Measurements from ENCODE around the gene ZSCAN10.

Gene ZSCAN10

GRCh38 chr16:3101018-3101840, 2.1 kb upstream of the ZSCAN10 start:
- Histone ChIP-seq H3K36me3 (ENCODE audit: control insufficient read depth, insufficient read depth, low read length) (peaks cover 9% of the 10 kb centered on the region), H3K27me3 (ENCODE audit: control insufficient read depth, insufficient read depth, low read length) (no peaks in the 10 kb centered on the region), H3K9me3 (ENCODE audit: control insufficient read depth, insufficient read depth, low read length) (no peaks in the 10 kb centered on the region), H3K4me1 (ENCODE audit: control insufficient read depth, insufficient read depth, low read length) (peaks cover 32% of the 10 kb centered on the region), H3K9ac (ENCODE audit: low read depth, low read length) (no peak overlapping the region), H3K27ac (ENCODE audit: low read depth, low read length) (peak overlapping the region; percentile 36), H3K4me3 (ENCODE audit: low read depth, low read length) (no peak overlapping the region)

GRCh38 chr16:3099732-3100499, 822 bp upstream of the ZSCAN10 start:
- no peaks in the 10 kb centered on the region for H3K9me3 ChIP-seq (ENCODE audit: control insufficient read depth, insufficient read depth, low read length)
- peak overlapping the region; percentile 96 for H3K27ac ChIP-seq (ENCODE audit: low read depth, low read length)
- H3K4me1 ChIP-seq (ENCODE audit: control insufficient read depth, insufficient read depth, low read length): peaks cover 29% of the 10 kb centered on the region
- H3K27me3 ChIP-seq (ENCODE audit: control insufficient read depth, insufficient read depth, low read length): no peaks in the 10 kb centered on the region
- H3K4me3 ChIP-seq (ENCODE audit: low read depth, low read length): peak overlapping the region; percentile 76
- H3K36me3 ChIP-seq (ENCODE audit: control insufficient read depth, insufficient read depth, low read length): peaks cover 14% of the 10 kb centered on the region
- H3K9ac ChIP-seq (ENCODE audit: low read depth, low read length): peak overlapping the region; percentile 88

GRCh38 chr16:3099395-3099731, 269 bp upstream of the ZSCAN10 start:
- Histone ChIP-seq H3K27ac (ENCODE audit: low read depth, low read length) (peak overlapping the region; percentile 96), H3K36me3 (ENCODE audit: control insufficient read depth, insufficient read depth, low read length) (peaks cover 17% of the 10 kb centered on the region), H3K27me3 (ENCODE audit: control insufficient read depth, insufficient read depth, low read length) (no peaks in the 10 kb centered on the region), H3K4me1 (ENCODE audit: control insufficient read depth, insufficient read depth, low read length) (peaks cover 29% of the 10 kb centered on the region), H3K9me3 (ENCODE audit: control insufficient read depth, insufficient read depth, low read length) (no peaks in the 10 kb centered on the region), H3K9ac (ENCODE audit: low read depth, low read length) (peak overlapping the region; percentile 88), H3K4me3 (ENCODE audit: low read depth, low read length) (peak overlapping the region; percentile 76)

GRCh38 chr16:3097266-3097665, 1.8 kb downstream of the ZSCAN10 start:
- H3K9ac ChIP-seq (ENCODE audit: low read depth, low read length): peak overlapping the region; percentile 88
- peaks cover 33% of the 10 kb centered on the region for H3K36me3 ChIP-seq (ENCODE audit: control insufficient read depth, insufficient read depth, low read length)
- peak overlapping the region; percentile 76 for H3K4me3 ChIP-seq (ENCODE audit: low read depth, low read length)
- H3K27ac ChIP-seq (ENCODE audit: low read depth, low read length): peak overlapping the region; percentile 96
- no peaks in the 10 kb centered on the region for H3K27me3 ChIP-seq (ENCODE audit: control insufficient read depth, insufficient read depth, low read length)
- no peaks in the 10 kb centered on the region for H3K9me3 ChIP-seq (ENCODE audit: control insufficient read depth, insufficient read depth, low read length)
- peaks cover 29% of the 10 kb centered on the region for H3K4me1 ChIP-seq (ENCODE audit: control insufficient read depth, insufficient read depth, low read length)

GRCh38 chr16:3096362-3096761, 2.7 kb downstream of the ZSCAN10 start:
- Histone ChIP-seq H3K27ac (ENCODE audit: low read depth, low read length) (peak overlapping the region; percentile 41), H3K9me3 (ENCODE audit: control insufficient read depth, insufficient read depth, low read length) (no peaks in the 10 kb centered on the region), H3K27me3 (ENCODE audit: control insufficient read depth, insufficient read depth, low read length) (no peaks in the 10 kb centered on the region), H3K4me3 (ENCODE audit: low read depth, low read length) (no peak overlapping the region), H3K36me3 (ENCODE audit: control insufficient read depth, insufficient read depth, low read length) (peaks cover 42% of the 10 kb centered on the region), H3K9ac (ENCODE audit: low read depth, low read length) (no peak overlapping the region), H3K4me1 (ENCODE audit: control insufficient read depth, insufficient read depth, low read length) (peaks cover 29% of the 10 kb centered on the region)

GRCh38 chr16:3095869-3096268, 3.2 kb downstream of the ZSCAN10 start:
- no peaks in the 10 kb centered on the region for H3K27me3 ChIP-seq (ENCODE audit: control insufficient read depth, insufficient read depth, low read length)
- H3K36me3 ChIP-seq (ENCODE audit: control insufficient read depth, insufficient read depth, low read length): peaks cover 47% of the 10 kb centered on the region
- H3K4me3 ChIP-seq (ENCODE audit: low read depth, low read length): no peak overlapping the region
- no peaks in the 10 kb centered on the region for H3K9me3 ChIP-seq (ENCODE audit: control insufficient read depth, insufficient read depth, low read length)
- H3K27ac ChIP-seq (ENCODE audit: low read depth, low read length): peak overlapping the region; percentile 41
- peaks cover 26% of the 10 kb centered on the region for H3K4me1 ChIP-seq (ENCODE audit: control insufficient read depth, insufficient read depth, low read length)
- no peak overlapping the region for H3K9ac ChIP-seq (ENCODE audit: low read depth, low read length)

GRCh38 chr16:3094289-3095027, 4.6 kb downstream of the ZSCAN10 start:
- Histone ChIP-seq H3K4me3 (ENCODE audit: low read depth, low read length) (no peak overlapping the region), H3K27me3 (ENCODE audit: control insufficient read depth, insufficient read depth, low read length) (no peaks in the 10 kb centered on the region), H3K4me1 (ENCODE audit: control insufficient read depth, insufficient read depth, low read length) (peaks cover 18% of the 10 kb centered on the region), H3K9ac (ENCODE audit: low read depth, low read length) (no peak overlapping the region), H3K36me3 (ENCODE audit: control insufficient read depth, insufficient read depth, low read length) (peaks cover 60% of the 10 kb centered on the region), H3K9me3 (ENCODE audit: control insufficient read depth, insufficient read depth, low read length) (no peaks in the 10 kb centered on the region), H3K27ac (ENCODE audit: low read depth, low read length) (no peak overlapping the region)

GRCh38 chr16:3092501-3092941, 6.6 kb downstream of the ZSCAN10 start:
- no peak overlapping the region for H3K4me3 ChIP-seq (ENCODE audit: low read depth, low read length)
- H3K27ac ChIP-seq (ENCODE audit: low read depth, low read length): no peak overlapping the region
- H3K9ac ChIP-seq (ENCODE audit: low read depth, low read length): no peak overlapping the region
- no peaks in the 10 kb centered on the region for H3K9me3 ChIP-seq (ENCODE audit: control insufficient read depth, insufficient read depth, low read length)
- H3K36me3 ChIP-seq (ENCODE audit: control insufficient read depth, insufficient read depth, low read length): peaks cover 79% of the 10 kb centered on the region
- no peaks in the 10 kb centered on the region for H3K27me3 ChIP-seq (ENCODE audit: control insufficient read depth, insufficient read depth, low read length)
- H3K4me1 ChIP-seq (ENCODE audit: control insufficient read depth, insufficient read depth, low read length): peaks cover 20% of the 10 kb centered on the region

- Histone ChIP-seq H3K36me3 (ENCODE audit: control insufficient read depth, insufficient read depth, low read length) (peaks cover 73% of the 10 kb centered on the region), H3K4me3 (ENCODE audit: low read depth, low read length) (no peak overlapping the region), H3K27me3 (ENCODE audit: control insufficient read depth, insufficient read depth, low read length) (no peaks in the 10 kb centered on the region), H3K9me3 (ENCODE audit: control insufficient read depth, insufficient read depth, low read length) (no peaks in the 10 kb centered on the region), H3K27ac (ENCODE audit: low read depth, low read length) (no peak overlapping the region), H3K9ac (ENCODE audit: low read depth, low read length) (no peak overlapping the region), H3K4me1 (ENCODE audit: control insufficient read depth, insufficient read depth, low read length) (peaks cover 21% of the 10 kb centered on the region; the same call in 1 of the 2 replicates)
Measured at GRCh38 chr16:3091551-3091950, 7.5 kb downstream of the ZSCAN10 start.

- H3K4me1 ChIP-seq (ENCODE audit: control insufficient read depth, insufficient read depth, low read length): peaks cover 15% of the 10 kb centered on the region; the same call in 1 of the 2 replicates
- H3K9me3 ChIP-seq (ENCODE audit: control insufficient read depth, insufficient read depth, low read length): no peaks in the 10 kb centered on the region
- no peak overlapping the region for H3K27ac ChIP-seq (ENCODE audit: low read depth, low read length)
- H3K9ac ChIP-seq (ENCODE audit: low read depth, low read length): no peak overlapping the region
- no peak overlapping the region for H3K4me3 ChIP-seq (ENCODE audit: low read depth, low read length)
- peaks cover 66% of the 10 kb centered on the region for H3K36me3 ChIP-seq (ENCODE audit: control insufficient read depth, insufficient read depth, low read length)
- no peaks in the 10 kb centered on the region for H3K27me3 ChIP-seq (ENCODE audit: control insufficient read depth, insufficient read depth, low read length)
Measured at GRCh38 chr16:3089717-3090592, 9.1 kb downstream of the ZSCAN10 start.

Measured in HUES48 (cell line).